Testis (tissue), 3 donors: ENCODE data around the gene PIEZO2. TPM values are rescaled to one million over a fixed set of nuclear protein-coding genes. Genes with fewer than 3 reads are reported as not detected.

Experiments
- DNase-seq: peaks from one replicate; pipeline ENCODE4 v3.0.0-alpha.2; 2019
- H3K27ac ChIP-seq, 2 donors: fragments of 200-600 bp; sonication (generic); one replicate each; pipeline ENCODE4 v1.5.1; 2019
- H3K27me3 ChIP-seq: fragments of 200-600 bp; sonication (generic); one replicate; pipeline ENCODE4 v1.5.1; 2019
- H3K36me3 ChIP-seq: fragments of 200-600 bp; sonication (generic); one replicate; pipeline ENCODE4 v1.5.1; 2017; ENCODE audit warnings: low read depth; ENCODE audit errors: missing control alignments
- H3K4me1 ChIP-seq: fragments of 200-600 bp; sonication (generic); one replicate; pipeline ENCODE4 v1.5.1; 2019
- H3K4me3 ChIP-seq, 2 donors: fragments of 200-600 bp; sonication (generic); one replicate each; pipeline ENCODE4 v1.5.1; 2017 to 2019
- H3K9me3 ChIP-seq: fragments of 200-600 bp; sonication (generic); one replicate; pipeline ENCODE4 v1.5.1; 2017
- CTCF ChIP-seq, 3 experiments: fragments of 450-650 bp in 2 of 3; fragments of 200-600 bp in 1 of 3; sonication (generic) in 1 of 3; IDR thresholded peaks; one replicate each; pipeline ENCODE4 v1.5.1; 2016 to 2019; ENCODE audit warnings: antibody characterized with exemption in 3 of 3, mild to moderate bottlenecking in 2 of 3, moderate library complexity in 1 of 3
- POLR2A ChIP-seq: fragments of 450-650 bp; IDR thresholded peaks from one replicate; pipeline ENCODE4 v1.6.1; 2017; ENCODE audit warnings: antibody characterized with exemption, mild to moderate bottlenecking, moderate library complexity
- WGBS, 2 donors: methylation state at CpG; one replicate each; pipeline ENCODE4 v1.1.5; 2018; 5-methylcytosine and 5-hydroxymethylcytosine counted together
- intact Hi-C: fragments of 100-400 bp; cut with DNase I; formaldehyde crosslinking; loops from one replicate; pipeline ENCODE4 v1.15.1; 2023; ENCODE audit warnings: low total_unique reads
- polyA plus RNA-seq: library from polyadenylated mRNA; stranded (reverse); fragments of 350-450 nt; fragmentation: Illumina TruSeq; extraction: RNeasy Lipid Tissue Mini Kit (QIAGEN cat#74804); gene quantifications from one replicate; pipeline ENCODE4 v1.2.3, GENCODE V29; 2014; ENCODE audit warnings: low read depth, low replicate concordance; ENCODE audit not compliant: insufficient read depth
- total RNA-seq, 2 donors: library from RNA; depleted of rRNA; stranded (reverse); fragments of >200 nt; gene quantifications; one replicate each; pipeline ENCODE4 v1.2.3, GENCODE V29; 2016

Gene PIEZO2
- total and polyA plus RNA-seq, 3 donors from 2014 or later: 2.3 to 3.5 (median 3.0) TPM

- Histone ChIP-seq H3K9me3 (no peaks in the 10 kb centered on the region), H3K27me3 (no peaks in the 10 kb centered on the region), H3K4me3 (no peak overlapping the region), H3K27ac (no peak overlapping the region), H3K4me1 (no peaks in the 10 kb centered on the region), H3K36me3 (no peaks in the 10 kb centered on the region)
- DNase-seq: no peak
- 83 to 89% methylated on average over 10 of the region's 10 CpGs for WGBS, 2 donors
- intact Hi-C loops: no loop called here
- no peak for TF ChIP-seq CTCF (IDR thresholded peaks at IDR 0.05)
- TF ChIP-seq POLR2A: no peak
Measured at GRCh38 chr18:11125492-11126315, 23.7 kb downstream of the PIEZO2 start.

GRCh38 chr18:11124054-11124453 is 25.3 kb downstream of the PIEZO2 start:
- 74 to 85% methylated on average over 1 of the region's 1 CpG for WGBS, 2 donors
- no peak for DNase-seq

GRCh38 chr18:11121443-11121849 is 27.9 kb downstream of the PIEZO2 start:
- Histone ChIP-seq H3K4me1 (no peaks in the 10 kb centered on the region), H3K36me3 (no peaks in the 10 kb centered on the region), H3K9me3 (no peaks in the 10 kb centered on the region), H3K27me3 (no peaks in the 10 kb centered on the region), H3K27ac (no peak overlapping the region), H3K4me3 (no peak overlapping the region)
- TF ChIP-seq CTCF (IDR thresholded peaks at IDR 0.05) (no peak), POLR2A (no peak)
- WGBS, 2 donors: 33 to 55% methylated on average over 2 of the region's 2 CpGs
- intact Hi-C loops: no loop called here
- no peak for DNase-seq

More at GRCh38 chr18:11124054-11124453, 25.3 kb downstream of the PIEZO2 start:
- no peaks in the 10 kb centered on the region for H3K36me3 ChIP-seq
- no peak overlapping the region for H3K4me3 ChIP-seq
- H3K4me1 ChIP-seq: no peaks in the 10 kb centered on the region
- H3K27me3 ChIP-seq: no peaks in the 10 kb centered on the region
- no peaks in the 10 kb centered on the region for H3K9me3 ChIP-seq
- intact Hi-C loops: no loop called here
- no peak overlapping the region for H3K27ac ChIP-seq
- TF ChIP-seq POLR2A (no peak), CTCF (IDR thresholded peaks at IDR 0.05) (no peak)

GRCh38 chr18:11119959-11120587 is 29.3 kb downstream of the PIEZO2 start:
- H3K27me3 ChIP-seq: no peaks in the 10 kb centered on the region
- no peak overlapping the region for H3K4me3 ChIP-seq
- no peak for DNase-seq
- WGBS, 2 donors: 44 to 63% methylated on average over 5 of the region's 5 CpGs
- no peaks in the 10 kb centered on the region for H3K36me3 ChIP-seq
- no peaks in the 10 kb centered on the region for H3K9me3 ChIP-seq
- intact Hi-C loops: no loop called here
- no peaks in the 10 kb centered on the region for H3K4me1 ChIP-seq
- no peak overlapping the region for H3K27ac ChIP-seq
- TF ChIP-seq CTCF (IDR thresholded peaks at IDR 0.05) (no peak), POLR2A (no peak)
